MM.1S (cell line): ENCODE results near the gene CLMN.

Experiments used
- DNase-seq: peaks from one replicate; pipeline ENCODE4 v3.0.0-alpha.2; 2015
- H2AFZ ChIP-seq: fragments of 300-600 bp; sonication (generic); 2 replicates; pipeline ENCODE4 v1.6.0; 2016; ENCODE audit warnings: antibody characterized with exemption, low read length
- H3F3A ChIP-seq: fragments of 300-600 bp; sonication (generic); 2 replicates; pipeline ENCODE4 v1.6.1; 2016; ENCODE audit warnings: mild to moderate bottlenecking, antibody characterized with exemption, low read length, moderate library complexity, mixed read lengths; ENCODE audit not compliant: insufficient read depth
- H3K27ac ChIP-seq: fragments of 300-600 bp; sonication (generic); 2 replicates; pipeline ENCODE4 v1.5.1; 2016; ENCODE audit warnings: mild to moderate bottlenecking, low read length
- H3K27me3 ChIP-seq: fragments of 300-600 bp; sonication (generic); replicated peaks from 2 replicates; pipeline ENCODE4 v1.6.0; 2016; ENCODE audit warnings: low read length; ENCODE audit not compliant: insufficient read depth
- H3K36me3 ChIP-seq: fragments of 300-600 bp; sonication (generic); replicated peaks from 2 replicates; pipeline ENCODE4 v1.6.1; 2016; ENCODE audit warnings: mild to moderate bottlenecking, low read length, mixed read lengths; ENCODE audit not compliant: insufficient read depth
- H3K4me1 ChIP-seq: fragments of 300-600 bp; sonication (generic); 2 replicates; pipeline ENCODE4 v1.6.1; 2016; ENCODE audit warnings: low read length, mixed read lengths
- H3K4me2 ChIP-seq: fragments of 300-600 bp; sonication (generic); 2 replicates; pipeline ENCODE4 v1.6.0; 2016; ENCODE audit warnings: low read depth, low read length
- H3K4me3 ChIP-seq: fragments of 300-600 bp; sonication (generic); 2 replicates; pipeline ENCODE4 v1.5.1; 2016; ENCODE audit warnings: low read length, mixed read lengths
- H3K79me2 ChIP-seq: fragments of 300-600 bp; sonication (generic); 2 replicates; pipeline ENCODE4 v1.6.1; 2016; ENCODE audit warnings: mixed run types, low read length, mixed read lengths
- H3K9ac ChIP-seq: fragments of 300-600 bp; sonication (generic); 2 replicates; pipeline ENCODE4 v1.6.1; 2016; ENCODE audit warnings: low read length, mixed read lengths
- H3K9me2 ChIP-seq: fragments of 300-600 bp; sonication (generic); replicated peaks from 2 replicates; pipeline ENCODE4 v1.6.1; 2016; ENCODE audit warnings: mild to moderate bottlenecking, low read length, mixed read lengths; ENCODE audit not compliant: insufficient read depth
- H3K9me3 ChIP-seq: fragments of 300-600 bp; sonication (generic); replicated peaks from 2 replicates; pipeline ENCODE4 v1.6.1; 2016; ENCODE audit warnings: mild to moderate bottlenecking, low read length, mixed read lengths; ENCODE audit not compliant: insufficient read depth
- H4K20me1 ChIP-seq: fragments of 300-600 bp; sonication (generic); 2 replicates; pipeline ENCODE4 v1.6.1; 2016; ENCODE audit warnings: mild to moderate bottlenecking, low read length, moderate library complexity, mixed read lengths; ENCODE audit not compliant: insufficient read depth
- CTCF ChIP-seq: fragments of 300-600 bp; sonication (generic); IDR thresholded peaks from 2 replicates; pipeline ENCODE4 v1.5.1; 2016; ENCODE audit warnings: antibody characterized with exemption, low read length, mixed read lengths
- EZH2 ChIP-seq: fragments of 300-600 bp; sonication (generic); optimal IDR thresholded peaks from 2 replicates; pipeline ENCODE3; 2017; ENCODE audit warnings: low read depth, mild to moderate bottlenecking, antibody characterized with exemption, low read length, mixed read lengths
- EZH2phosphoT487 ChIP-seq: fragments of 300-600 bp; sonication (generic); IDR thresholded peaks from 2 replicates; pipeline ENCODE4 v1.6.1; 2018; ENCODE audit warnings: antibody characterized with exemption, low read length

The CLMN gene

DNA sequence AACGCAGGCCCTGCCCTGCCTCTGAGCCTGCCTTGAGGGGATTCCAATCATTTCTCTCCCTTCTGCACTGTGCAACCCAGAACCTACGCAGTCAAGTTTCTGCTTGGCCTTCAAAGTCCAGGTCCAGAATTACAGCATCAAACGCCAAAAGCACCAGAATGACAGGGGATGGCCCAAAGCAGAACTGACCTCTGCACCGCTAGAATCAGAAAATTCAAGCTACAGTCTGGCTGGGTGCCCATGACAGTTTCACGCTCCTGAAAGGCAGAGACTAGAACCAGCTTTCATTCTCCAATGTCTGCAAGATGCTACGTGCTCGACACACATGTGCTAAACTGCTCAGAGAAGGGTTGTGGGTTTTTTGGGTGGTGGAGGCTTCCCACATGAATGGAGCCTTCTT is 4.1 kb downstream of the CLMN start:
- Histone ChIP-seq H3K4me3 (no peak overlapping the region), H3K36me3 (no peaks in the 10 kb centered on the region), H3K4me1 (peaks cover 12% of the 10 kb centered on the region), H2AFZ (no peak overlapping the region), H3K79me2 (peaks cover 34% of the 10 kb centered on the region), H4K20me1 (no peaks in the 10 kb centered on the region), H3K9ac (no peak overlapping the region), H3K9me2 (no peaks in the 10 kb centered on the region), H3K27ac (no peak overlapping the region), H3K9me3 (no peaks in the 10 kb centered on the region), H3K4me2 (no peak overlapping the region), H3F3A (0 out of 2 replicates have a peak, but pooled peaks cover 2% of the 10 kb centered on the region), H3K27me3 (no peaks in the 10 kb centered on the region)
- TF ChIP-seq CTCF, result no peak
- no peak for TF ChIP-seq EZH2
- no peak for TF ChIP-seq EZH2phosphoT487
- DNase-seq, result no peak

DNA sequence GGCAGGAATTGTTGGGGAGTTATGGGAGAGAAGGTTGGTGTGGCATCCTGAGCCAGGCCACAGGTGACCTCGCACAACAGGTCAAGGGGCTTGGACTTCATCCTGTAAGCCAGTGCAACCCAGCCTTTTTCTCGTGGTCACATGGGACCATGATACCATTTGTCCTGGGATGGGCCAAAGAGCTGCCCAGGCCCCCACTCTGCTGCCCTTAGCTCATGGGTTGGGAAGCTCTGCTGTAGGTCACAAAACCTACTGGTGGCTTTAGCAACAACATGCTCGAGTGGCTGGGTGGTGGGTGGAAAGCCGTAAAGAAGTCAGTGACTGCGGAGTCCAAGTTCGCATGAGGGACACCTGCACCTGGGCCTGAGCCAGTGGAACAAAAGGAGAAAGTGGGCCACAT is 4.6 kb downstream of the CLMN start:
- H3K79me2 ChIP-seq, result peaks cover 34% of the 10 kb centered on the region
- no peak for TF ChIP-seq EZH2phosphoT487
- no peak for TF ChIP-seq CTCF
- no peak for TF ChIP-seq EZH2

DNA sequence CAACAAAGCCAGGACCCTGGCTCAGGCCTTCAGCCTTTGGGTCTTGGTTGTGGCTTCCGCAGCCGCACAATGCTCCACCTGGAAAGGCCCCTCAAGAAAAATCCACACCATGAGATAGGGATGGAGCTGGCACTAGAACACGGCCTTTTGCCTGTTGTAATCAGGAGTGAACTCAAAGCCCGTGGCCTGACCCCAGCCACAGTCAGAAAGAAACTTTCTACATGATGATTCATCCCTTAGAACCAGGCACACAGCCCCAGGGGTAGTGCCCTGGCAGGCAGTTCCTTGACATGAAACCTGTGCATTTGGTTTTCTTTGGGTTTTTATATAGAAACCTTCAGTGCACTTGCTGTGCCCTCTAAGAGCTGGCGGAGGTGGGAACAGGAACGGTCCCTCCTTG is 5.1 kb downstream of the CLMN start:
- Histone ChIP-seq H3K4me1 (peaks cover 14% of the 10 kb centered on the region), H3K27me3 (no peaks in the 10 kb centered on the region), H3K9ac (no peak overlapping the region), H3K36me3 (no peaks in the 10 kb centered on the region), H3F3A (0 out of 2 replicates have a peak, but pooled peaks cover 2% of the 10 kb centered on the region), H4K20me1 (no peaks in the 10 kb centered on the region), H3K79me2 (peaks cover 34% of the 10 kb centered on the region), H3K4me3 (no peak overlapping the region), H2AFZ (no peak overlapping the region), H3K9me3 (no peaks in the 10 kb centered on the region), H3K27ac (no peak overlapping the region), H3K9me2 (no peaks in the 10 kb centered on the region), H3K4me2 (no peak overlapping the region)
- DNase-seq, result no peak
- TF ChIP-seq EZH2phosphoT487, result no peak
- TF ChIP-seq EZH2, result no peak

More for the DNA sequence above, 4.6 kb downstream of the CLMN start:
- Histone ChIP-seq H3F3A (0 out of 2 replicates have a peak, but pooled peaks cover 2% of the 10 kb centered on the region), H3K4me3 (no peak overlapping the region), H2AFZ (no peak overlapping the region), H3K9me2 (no peaks in the 10 kb centered on the region), H4K20me1 (no peaks in the 10 kb centered on the region), H3K27ac (no peak overlapping the region), H3K36me3 (no peaks in the 10 kb centered on the region), H3K9me3 (no peaks in the 10 kb centered on the region), H3K4me1 (peaks cover 14% of the 10 kb centered on the region), H3K9ac (no peak overlapping the region), H3K4me2 (no peak overlapping the region), H3K27me3 (no peaks in the 10 kb centered on the region)
- no peak for DNase-seq

DNA sequence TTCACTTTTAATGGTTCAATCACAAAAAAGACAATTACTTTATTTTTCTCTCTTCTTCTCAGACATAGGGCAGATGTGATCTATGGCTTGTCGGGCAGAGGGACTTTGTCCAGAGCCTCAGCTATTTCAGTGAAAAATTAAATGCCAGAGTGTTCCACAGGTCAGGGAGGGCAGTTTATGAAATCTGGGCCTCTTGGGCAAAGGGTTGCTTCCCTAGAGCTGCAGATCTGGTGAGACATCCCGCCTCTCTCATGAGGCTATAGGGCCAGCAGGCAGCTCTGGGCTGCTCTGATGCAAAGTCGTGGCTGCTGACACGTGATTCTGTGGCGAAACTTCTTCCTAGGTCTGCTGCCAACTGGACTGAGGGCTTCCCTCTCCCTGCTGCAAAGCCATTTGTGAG is 6.0 kb downstream of the CLMN start:
- Histone ChIP-seq H2AFZ (no peak overlapping the region), H3K27me3 (no peaks in the 10 kb centered on the region), H4K20me1 (no peaks in the 10 kb centered on the region), H3K4me1 (peaks cover 14% of the 10 kb centered on the region), H3F3A (no peaks in the 10 kb centered on the region), H3K36me3 (no peaks in the 10 kb centered on the region), H3K79me2 (peaks cover 34% of the 10 kb centered on the region), H3K4me2 (no peak overlapping the region), H3K9me2 (no peaks in the 10 kb centered on the region), H3K27ac (no peak overlapping the region), H3K4me3 (no peak overlapping the region), H3K9ac (no peak overlapping the region), H3K9me3 (no peaks in the 10 kb centered on the region)
- TF ChIP-seq EZH2 (no peak), CTCF (no peak), EZH2phosphoT487 (no peak)
- DNase-seq, result no peak
